GM18909 (cell line): Measurements from ENCODE around the gene RAPGEF5.

Experiments used
- ATAC-seq: cut with Tn5 transposase; IDR thresholded peaks from one replicate; pipeline ENCODE4 v1.9.1; 2021; ENCODE audit warnings: mild to moderate bottlenecking; ENCODE audit not compliant: unreplicated experiment, poor library complexity

RAPGEF5 gene, protein sequence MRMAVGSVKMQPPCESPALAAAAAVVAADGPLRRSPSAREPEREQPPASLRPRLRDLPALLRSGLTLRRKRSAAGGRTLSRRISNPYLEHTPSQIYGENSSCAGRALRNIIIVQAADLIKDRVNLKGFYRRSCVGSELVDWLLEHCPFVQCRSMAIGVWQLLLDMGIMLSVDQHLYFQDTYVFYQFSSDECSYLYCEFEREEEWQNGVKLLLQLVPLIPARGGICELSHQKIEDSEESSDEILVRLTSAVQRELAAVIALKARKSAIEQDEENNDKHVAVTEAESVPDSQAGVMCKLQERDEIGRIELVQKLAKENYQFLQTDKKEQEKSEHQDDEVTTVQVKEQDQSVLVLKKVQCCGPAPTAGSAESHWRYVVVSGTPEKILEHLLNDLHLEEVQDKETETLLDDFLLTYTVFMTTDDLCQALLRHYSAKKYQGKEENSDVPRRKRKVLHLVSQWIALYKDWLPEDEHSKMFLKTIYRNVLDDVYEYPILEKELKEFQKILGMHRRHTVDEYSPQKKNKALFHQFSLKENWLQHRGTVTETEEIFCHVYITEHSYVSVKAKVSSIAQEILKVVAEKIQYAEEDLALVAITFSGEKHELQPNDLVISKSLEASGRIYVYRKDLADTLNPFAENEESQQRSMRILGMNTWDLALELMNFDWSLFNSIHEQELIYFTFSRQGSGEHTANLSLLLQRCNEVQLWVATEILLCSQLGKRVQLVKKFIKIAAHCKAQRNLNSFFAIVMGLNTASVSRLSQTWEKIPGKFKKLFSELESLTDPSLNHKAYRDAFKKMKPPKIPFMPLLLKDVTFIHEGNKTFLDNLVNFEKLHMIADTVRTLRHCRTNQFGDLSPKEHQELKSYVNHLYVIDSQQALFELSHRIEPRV

DNA sequence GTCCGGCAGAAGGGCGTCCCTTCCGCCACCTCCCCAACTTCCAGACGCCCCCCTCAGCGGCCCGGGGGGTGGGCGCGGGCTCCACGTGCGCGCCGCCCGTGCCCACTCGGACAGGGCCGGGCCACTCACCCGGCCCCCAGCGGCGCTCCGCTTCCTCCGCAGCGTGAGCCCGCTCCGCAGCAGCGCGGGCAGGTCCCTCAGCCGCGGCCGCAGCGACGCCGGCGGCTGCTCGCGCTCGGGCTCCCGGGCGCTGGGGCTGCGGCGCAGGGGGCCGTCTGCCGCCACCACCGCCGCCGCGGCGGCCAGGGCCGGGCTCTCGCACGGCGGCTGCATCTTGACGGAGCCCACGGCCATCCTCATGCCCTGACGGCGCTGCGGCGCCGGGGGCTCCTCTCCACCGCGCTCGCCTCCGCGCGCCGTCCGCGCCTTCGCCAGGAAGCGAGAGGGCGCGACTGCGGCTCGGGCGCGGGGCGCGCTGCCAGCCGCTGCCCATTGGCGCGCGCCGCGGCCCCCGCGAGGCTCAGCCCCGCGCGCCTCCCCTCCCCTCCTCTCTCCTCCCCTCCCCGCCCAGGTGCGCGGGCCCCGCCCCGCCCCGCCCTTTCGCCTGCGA lies at the start of gene RAPGEF5:
Gene RAPGEF5 (minus strand): TSS at position 454 of the 610 bp plus-strand sequence. CDS start 94 bp downstream, at position 360.
- ATAC-seq, result peak; percentile 62

DNA sequence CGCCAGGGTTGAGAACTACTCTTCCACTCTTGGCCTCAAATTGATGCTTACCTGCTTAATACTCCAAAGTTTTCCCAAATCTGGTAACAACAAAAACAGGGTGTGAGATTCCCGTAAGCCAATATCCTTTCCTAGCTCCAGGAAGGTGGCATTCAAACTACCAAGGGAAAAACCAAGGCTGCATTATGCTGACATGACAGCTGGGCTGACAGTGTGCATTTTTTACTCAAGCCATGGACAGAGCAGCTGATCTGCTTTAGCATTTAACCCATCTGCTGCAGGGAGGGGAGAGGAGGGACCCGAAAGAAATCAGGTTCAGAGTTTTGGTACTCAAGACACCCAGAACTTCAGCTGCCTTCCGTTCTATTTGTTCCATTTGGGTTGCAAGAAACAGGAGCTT lies 49.8 kb upstream of the RAPGEF5 start:
- no peak for ATAC-seq

DNA sequence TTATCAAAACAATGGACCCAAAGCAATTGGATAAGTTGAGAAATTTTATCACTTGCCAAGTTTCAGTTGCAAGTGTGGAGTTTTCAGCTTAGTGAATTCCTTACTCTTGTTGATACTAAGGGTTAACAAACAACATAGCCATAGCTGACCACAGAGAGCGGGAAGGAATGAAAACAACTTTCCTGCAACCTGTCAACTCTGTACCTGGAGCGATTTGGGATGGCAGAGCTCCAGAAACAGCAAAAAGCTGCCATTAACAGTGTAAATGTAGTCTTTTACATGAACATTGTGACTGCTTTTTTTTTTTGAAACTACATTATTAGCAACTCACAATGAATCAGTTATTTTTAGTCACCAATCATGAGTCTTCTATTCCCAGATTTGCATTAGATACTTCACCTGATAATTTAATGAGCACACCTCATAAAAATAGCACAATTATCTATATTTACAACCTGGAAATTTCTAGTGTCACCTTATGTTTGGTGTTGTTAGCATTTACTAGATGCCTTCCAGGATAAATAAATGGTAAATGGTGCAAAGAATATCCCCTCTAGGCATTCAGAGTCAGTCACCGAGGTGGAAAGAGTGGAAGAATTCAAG lies 47.6 kb upstream of the RAPGEF5 start:
- ATAC-seq, result no peak

DNA sequence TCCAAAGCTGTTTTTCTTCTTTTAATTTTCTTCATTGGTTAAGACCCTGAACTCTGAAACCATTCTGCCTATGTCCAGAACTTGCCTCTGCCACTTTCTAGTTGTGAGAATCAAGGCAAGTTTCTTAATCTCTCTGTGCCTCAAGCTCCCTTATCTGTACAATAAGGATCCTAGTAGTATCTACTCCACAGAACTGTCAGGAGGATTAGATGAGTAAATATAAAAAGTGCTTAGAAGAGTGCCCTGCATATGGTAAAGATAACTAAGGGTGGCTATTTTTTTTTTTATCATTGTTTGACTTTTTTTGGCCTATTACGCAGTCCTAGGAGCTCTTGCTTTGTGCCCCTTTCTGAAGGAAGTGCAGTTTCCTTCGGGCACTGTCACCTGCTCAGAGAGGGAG lies 46.4 kb upstream of the RAPGEF5 start:
- no peak for ATAC-seq

DNA sequence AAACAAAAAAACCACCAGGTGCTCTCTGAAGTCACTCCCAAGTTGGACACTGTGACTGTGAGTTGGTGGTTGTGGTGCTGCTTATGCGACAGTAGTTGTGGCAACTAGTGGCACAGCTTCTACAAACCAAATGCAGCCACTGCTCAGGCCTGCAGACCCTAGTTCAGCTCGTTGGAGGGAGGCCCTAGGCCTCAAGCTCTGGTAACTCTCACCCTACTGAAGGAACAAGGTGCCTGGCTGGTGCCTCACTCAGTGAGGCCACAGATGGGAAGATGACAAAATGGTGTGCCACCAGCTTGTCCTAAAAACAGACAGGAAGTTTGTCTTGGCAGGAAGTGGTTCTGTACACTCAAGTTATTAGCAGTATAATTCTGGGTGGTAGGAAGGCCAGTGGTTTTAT lies 45.3 kb upstream of the RAPGEF5 start:
- peak; percentile 48 for ATAC-seq

DNA sequence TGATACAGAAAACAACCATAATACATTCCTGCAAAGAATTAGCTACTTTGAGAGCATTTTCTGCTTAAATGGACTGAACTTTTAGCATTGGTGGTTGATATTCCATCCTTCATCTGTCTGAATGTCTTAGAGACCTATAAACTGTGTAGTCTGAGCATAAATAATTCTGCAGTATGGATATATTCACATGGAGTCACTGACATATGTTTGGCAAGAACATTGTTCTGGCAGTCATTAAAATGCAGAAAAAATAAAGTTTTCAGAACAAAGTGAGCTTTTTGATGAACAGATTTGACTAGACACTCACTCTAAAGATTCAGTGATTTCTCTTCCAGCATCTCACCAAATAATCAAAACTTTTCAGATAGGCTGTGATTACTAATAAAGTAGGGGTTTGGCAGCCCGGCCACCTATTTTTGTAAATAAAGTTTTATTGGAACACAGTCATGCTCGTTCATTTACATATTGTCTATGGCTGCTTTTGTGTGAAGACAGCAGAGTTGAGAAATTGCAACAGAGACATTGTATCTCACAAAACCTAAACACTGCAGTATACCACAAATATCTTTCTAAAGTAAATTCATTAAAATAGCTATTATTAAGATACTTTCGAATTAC lies 44.1 kb upstream of the RAPGEF5 start:
- ATAC-seq, result no peak

DNA sequence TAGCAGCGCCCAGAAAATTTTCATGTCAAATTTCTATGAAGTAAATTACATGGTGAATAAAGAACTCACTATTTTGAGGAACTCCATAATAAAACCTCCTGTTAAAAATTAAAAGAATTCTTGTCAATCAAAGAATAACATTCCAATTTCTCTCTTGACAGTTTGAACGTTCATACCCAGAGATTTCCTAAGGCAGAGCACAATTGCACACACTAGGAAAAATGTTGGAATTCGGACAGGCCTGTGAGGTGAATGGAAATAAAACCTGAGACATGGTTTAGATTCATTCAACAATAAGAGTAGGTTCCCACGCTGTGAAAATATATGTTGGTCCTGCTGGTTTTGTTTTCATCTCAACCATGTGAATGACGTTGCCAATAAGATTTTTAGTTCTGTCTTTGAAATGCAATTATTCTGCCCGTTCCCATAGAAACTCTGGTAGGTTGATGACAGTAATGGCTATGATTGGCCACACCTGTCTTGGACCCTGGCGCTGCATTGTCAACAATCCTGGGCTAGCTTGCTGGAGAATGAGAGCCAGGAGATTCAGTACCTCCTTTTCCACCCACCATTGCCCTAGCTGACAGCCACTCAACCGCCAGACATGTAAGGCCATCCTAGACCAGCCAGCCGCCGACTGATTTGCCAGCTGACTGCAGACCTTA lies 43.3 kb upstream of the RAPGEF5 start:
- no peak for ATAC-seq

DNA sequence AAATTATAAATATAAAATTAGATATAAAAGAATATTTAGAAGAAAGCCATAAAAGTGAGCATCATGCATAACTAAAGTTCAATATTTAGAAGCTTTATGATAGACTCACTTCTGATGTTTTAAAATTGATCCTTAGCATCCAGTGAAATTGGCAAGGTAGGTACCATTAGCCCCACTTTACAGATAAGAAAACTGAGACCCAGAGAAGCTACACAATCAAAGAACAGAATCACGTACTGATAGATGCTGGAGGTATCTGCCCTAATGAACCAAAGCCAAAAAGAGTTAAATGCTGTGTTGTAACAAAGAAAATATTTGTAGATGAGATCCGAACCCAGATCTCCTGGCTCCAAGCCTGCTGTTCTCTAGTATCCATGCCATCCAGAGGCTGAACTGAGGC lies 42.6 kb upstream of the RAPGEF5 start:
- no peak for ATAC-seq

DNA sequence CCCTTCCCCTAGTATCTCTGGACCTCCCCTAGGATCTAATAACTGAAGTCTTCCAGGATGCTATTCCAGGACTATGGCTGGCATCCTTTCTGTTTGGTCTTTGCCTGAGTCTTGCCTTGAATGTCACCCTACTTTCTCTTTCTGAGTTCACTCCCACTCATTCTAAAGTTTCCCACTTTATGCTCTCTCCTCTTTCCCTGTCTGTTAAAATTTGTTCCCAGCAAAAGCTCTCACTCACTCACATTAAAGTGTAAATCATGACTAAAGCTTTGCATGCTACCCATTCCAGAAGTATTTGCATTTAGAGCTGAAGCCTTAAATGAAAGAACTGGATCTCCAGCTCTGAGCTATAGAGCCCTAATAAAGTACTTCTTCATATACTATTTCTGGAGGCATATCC lies 42.1 kb upstream of the RAPGEF5 start:
- no peak for ATAC-seq

DNA sequence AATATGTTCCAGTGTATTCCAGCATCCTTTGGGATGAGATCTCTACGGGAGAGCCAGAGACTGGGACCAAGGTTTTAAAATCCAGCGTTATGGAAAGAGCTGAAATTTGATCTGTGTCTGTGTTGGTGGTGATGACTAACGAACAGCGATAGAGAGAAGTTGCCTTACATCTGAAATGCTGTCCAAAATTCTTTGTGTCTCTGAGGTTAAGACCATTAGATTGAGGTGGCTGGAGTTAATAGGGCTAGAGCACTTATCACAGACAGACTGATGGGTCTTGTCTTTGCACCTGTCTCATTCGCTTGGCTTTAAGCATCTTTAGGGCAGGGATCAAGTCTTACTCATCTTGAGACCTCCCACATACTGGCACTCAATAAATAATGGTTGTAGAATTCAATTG lies 41.0 kb upstream of the RAPGEF5 start:
- ATAC-seq, result no peak

DNA sequence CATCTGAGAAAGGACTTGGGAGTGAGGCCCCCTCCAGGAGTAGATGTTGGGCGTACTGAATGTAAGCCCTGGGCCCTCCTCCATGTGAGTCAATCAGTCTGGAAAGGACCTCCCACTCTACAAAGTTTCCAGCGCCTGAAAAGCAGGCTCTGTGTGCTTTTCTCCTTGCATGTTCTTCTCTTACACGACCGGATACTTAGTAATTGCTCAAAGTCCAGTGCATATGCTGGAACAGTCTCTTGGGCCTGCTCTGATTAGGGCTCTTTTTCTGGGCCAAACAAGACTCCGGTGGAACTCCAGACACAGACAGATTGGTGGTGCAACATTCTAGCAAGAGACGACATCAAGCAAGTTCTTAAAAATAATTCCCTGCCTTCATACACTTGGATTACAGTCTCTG lies 38.3 kb upstream of the RAPGEF5 start:
- ATAC-seq, result no peak

DNA sequence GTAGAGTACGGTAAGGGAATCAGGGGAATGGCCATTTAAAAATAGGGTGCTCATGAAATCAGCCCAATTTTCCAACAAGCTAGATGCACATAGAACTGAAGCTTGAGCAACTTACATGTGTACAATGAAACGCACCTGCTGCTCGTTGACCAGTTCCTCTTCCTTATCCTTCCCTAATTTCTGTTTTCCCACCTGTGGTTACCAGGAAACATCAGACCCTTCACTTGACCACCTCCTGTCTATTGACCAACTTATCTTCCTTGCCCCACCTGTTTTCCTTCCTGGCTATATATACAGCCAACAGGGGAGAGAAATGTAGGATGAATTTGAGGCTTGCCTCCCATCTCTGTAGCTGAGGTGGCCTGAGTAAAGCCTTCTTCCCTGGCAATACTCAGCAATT lies 37.8 kb upstream of the RAPGEF5 start:
- ATAC-seq, result no peak

DNA sequence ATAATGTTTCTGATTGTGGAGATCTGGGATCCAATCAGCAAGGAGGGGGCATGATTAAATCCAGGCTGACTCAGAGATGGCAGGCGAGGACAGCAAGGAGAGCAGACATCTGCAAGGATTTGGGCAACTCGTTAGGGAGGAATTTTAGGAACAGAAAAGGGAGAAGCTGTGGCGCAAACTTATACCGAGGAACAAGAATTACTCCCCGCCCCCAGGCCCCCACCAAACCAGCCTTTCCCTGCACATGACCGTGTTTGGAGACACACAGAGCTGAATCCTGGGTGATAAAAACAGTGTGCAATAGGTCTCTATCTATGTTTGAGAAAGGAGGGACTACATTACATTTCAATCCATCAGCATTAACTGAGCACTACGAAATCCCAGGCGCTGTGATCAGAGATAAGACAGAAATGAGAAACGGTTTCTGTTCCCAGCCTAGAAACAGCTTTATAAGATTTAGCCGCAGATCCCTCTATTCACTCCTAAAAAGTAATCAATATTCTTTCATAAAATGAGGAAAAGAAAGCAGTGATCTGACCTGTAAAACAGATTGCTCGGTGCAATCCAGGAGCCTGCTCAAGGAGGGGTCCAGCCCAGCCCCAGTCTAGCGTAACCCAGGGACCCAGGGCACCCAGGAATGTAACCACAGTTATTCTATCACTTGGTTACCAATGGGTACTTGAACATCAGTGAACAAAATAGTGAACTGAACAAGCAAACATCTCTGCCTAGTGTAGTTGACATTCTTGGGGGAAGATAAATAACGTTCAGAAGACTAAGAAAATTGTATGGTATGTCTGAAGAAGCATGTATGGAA lies 37.2 kb upstream of the RAPGEF5 start:
- no peak for ATAC-seq

DNA sequence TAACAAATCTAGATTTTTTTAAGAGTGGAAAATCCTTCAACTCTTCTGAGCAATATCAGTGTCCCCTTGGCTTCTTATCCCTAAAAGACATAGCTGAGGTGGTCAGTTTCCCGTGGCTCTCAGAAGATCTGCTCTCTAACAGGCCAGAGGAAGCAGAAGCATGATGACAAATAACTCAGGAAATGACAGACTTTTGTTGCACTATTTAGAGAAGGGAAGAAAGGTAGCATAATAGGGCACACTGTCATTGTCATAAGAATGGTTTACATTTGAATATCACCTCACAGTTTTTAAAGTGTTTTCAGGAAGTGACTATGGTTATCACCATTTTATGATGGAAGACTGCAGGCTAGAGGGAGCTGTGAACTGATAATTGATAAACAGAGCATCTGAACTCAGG lies 33.6 kb upstream of the RAPGEF5 start:
- no peak for ATAC-seq

DNA sequence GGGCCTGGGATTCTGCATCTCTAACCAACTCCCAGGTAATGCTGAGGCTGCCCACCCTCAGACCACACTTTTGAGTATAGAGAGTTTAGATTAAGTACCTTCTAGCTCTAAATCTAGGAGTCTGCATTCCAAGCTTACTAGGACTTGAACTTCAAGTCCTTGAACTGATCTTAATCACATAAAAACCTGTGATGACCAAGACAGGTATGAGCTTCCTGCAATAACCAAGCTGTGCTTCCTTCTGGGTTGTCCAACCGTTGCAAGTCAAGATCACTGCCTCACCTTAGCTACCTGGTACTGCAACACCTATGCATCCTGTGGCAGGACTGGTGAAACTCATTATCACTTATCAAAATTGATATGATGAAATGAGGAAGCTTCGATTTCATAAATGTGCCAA lies 32.9 kb upstream of the RAPGEF5 start:
- ATAC-seq, result no peak

DNA sequence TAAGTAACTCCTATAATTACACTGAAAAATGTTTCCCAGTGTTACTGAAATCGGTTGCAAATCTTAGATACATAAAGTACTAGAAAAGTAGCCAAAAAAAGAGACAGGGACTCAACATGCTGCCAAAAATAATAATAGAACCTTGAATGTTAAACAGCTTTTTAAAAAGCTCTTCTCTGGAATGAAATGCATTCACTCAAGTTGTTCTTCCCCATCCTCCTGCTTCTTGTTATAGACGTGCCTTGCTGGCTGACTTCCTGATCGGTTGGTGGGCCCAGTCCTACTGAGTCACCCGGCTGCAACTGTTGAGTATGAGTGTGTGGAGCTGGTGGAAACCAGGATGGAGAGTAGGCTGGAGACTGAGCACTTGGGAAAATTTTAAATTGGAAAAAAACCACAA lies 30.6 kb upstream of the RAPGEF5 start:
- ATAC-seq, result no peak

DNA sequence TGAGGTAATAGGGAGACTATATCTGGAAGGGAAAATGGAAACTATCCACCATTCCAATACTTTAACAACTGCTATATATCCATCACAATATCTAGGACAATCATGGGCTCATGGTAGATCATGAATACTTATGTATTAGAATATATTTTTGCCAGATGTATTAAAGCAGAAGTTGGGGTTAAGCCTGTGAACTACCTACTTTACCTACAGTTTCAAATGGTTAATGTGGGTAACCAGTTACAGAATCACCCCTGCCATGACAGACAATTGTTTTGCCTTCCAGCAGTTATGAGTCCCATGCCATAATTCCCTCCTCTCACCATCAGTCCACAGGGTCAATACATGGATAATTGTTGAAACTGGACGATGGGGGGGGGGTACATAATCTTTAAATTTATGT lies 29.9 kb upstream of the RAPGEF5 start:
- peak; percentile 54 for ATAC-seq

DNA sequence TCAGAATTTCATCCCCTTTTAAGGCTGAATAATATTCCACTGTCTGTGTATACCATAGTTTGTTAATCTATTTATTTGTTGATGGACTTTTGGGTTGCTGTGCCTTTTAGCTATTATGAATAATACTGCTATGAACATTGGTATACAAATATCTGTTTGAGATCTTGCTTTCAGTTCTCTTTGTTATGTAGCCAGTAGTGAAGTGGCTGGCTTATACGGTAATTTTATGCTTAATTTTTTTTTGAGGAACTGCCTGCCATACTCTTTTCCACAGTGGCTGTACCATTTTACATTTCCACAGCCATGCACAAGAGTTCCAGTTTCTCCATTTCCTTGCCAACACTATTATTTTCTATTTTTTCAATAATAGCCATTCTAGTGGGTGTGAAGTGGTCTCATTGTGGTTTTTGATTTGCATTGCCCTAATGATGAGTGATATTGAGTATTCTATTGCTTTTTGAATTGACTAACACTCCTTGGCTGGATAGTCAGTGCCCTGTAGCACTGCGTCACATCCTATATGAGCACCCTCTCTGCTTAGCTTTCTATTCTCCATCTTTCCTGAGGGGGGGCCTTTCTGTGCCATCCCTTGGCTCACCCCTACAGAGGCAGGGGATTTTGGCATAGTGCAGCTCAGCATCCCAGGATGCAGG lies 29.4 kb upstream of the RAPGEF5 start:
- peak; percentile 79 for ATAC-seq
